Stimulated activated CD8-positive, alpha-beta memory T cell treated with anti-CD3 and anti-CD28 coated beads, Interleukin-2, amount 100 ng/mL, for 48 hours (primary cell): Measurements from ENCODE around the gene ESYT1.
"Not testable (repeated sequence)": the region's sequence is repeated elsewhere in the genome, so short reads cannot be mapped to it uniquely, and the experiment has no call there.

Source experiments
- DNase-seq, 2 donors: peaks; one replicate each; pipeline ENCODE4 v3.0.0-alpha.2; 2020; ENCODE audit warnings: low read depth in 2 of 2

Gene ESYT1

GRCh38 chr12:56104109-56104814, 23.8 kb upstream of the ESYT1 start, which contains the start of gene PA2G4:
Gene PA2G4, plus strand, starts transcription at chr12:56104559. Its CDS starts 179 bp downstream, at chr12:56104738.
- DNase-seq: peak; percentile 96 to 98

GRCh38 chr12:56104815-56105608, 23.1 kb upstream of the ESYT1 start:
- peak in 1 of 2 donors; percentile 22 for DNase-seq

- DNase-seq: no peak
These were observed 22.5 kb upstream of the ESYT1 start for GRCh38 chr12:56105609-56105902.

- DNase-seq: no peak
These were observed 20.8 kb upstream of the ESYT1 start for GRCh38 chr12:56107242-56107641.

GRCh38 chr12:56110571-56110970, 17.5 kb upstream of the ESYT1 start:
- no peak for DNase-seq

- no peak for DNase-seq
These were observed 14.0 kb upstream of the ESYT1 start for GRCh38 chr12:56114084-56114483.

GRCh38 chr12:56115329-56115728, 12.7 kb upstream of the ESYT1 start:
- DNase-seq: no peak

GRCh38 chr12:56116267-56117081, 11.6 kb upstream of the ESYT1 start, which contains the start of gene RPL41:
Gene RPL41, plus strand, starts transcription at chr12:56116633.
- DNase-seq: peak; percentile 82 to 90

GRCh38 chr12:56117082-56117706, 10.9 kb upstream of the ESYT1 start:
- not testable (repeated sequence) for DNase-seq

GRCh38 chr12:56117778-56118687, 10.0 kb upstream of the ESYT1 start, which contains the start of gene ZC3H10:
Gene ZC3H10, plus strand, starts transcription at chr12:56118266. Its CDS starts 2,297 bp downstream, at chr12:56120563.
- peak; percentile 95 to 98 for DNase-seq

GRCh38 chr12:56118688-56119357, 9.2 kb upstream of the ESYT1 start:
- no peak for DNase-seq

- DNase-seq: peak; percentile 28 to 44
These were observed 8.7 kb upstream of the ESYT1 start for GRCh38 chr12:56119361-56119796.

- DNase-seq: no peak
These were observed 7.8 kb upstream of the ESYT1 start for GRCh38 chr12:56120158-56120846.

- DNase-seq: no peak
These were observed 6.7 kb upstream of the ESYT1 start for GRCh38 chr12:56121204-56121870.

- DNase-seq: no peak
These were observed 5.4 kb upstream of the ESYT1 start for GRCh38 chr12:56122637-56123036.

- no peak for DNase-seq
These were observed 3.9 kb upstream of the ESYT1 start for GRCh38 chr12:56124133-56124532.

- no peak for DNase-seq
These were observed 1.3 kb upstream of the ESYT1 start for GRCh38 chr12:56126732-56127239.

GRCh38 chr12:56127485-56127887, 581 bp upstream of the ESYT1 start:
- DNase-seq: no peak
